Measurements from ENCODE around the gene ZC3H14. TPM values are rescaled to one million over a fixed set of nuclear protein-coding genes. Genes with fewer than 3 reads are reported as not detected.

The ZC3H14 gene
- polyA plus RNA-seq, 1 of the 3 experiments (the other 2 are of a cell fraction) = 61.5 TPM

DNA sequence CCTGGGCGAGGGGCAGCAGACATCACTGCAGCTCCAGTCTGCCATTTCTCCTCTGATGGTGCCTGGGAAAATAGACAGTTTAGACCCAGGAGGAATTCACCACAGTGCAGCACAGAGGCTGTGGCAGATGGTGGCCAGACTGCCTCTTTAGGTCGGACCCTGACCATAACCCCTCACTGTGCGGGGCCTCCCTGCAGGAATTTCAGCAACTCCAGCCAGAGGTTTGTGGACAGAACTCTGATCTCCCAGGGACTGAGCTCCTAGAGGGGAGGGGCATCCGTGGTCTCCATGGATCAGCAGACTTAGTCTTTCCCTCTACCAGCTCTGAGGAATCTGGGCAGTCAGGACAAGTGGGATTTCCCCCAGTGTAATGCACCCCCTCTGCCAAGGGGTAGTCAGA is 106.5 kb downstream of the ZC3H14 start:
- POLR2A ChIA-PET = interaction anchor here (0.6 to 2.7 kb wide), 4 partner anchors 12 to 119 kb away, joined by 3 to 14 read pairs (median 3); no protein-coding TSS in a partner anchor
- CTCF ChIA-PET = interaction anchor here (0.9 to 4.3 kb wide), 5 partner anchors 8 to 184 kb away, joined by 3 to 45 read pairs (median 4); no protein-coding TSS in a partner anchor
- 29% methylated on average over 1 of the region's 4 CpGs for WGBS (ENCODE audit: low lambda C conversion rate)
- H3K36me3 ChIP-seq (replicated peaks in 1 of 2; ENCODE audit: control insufficient read depth in 1 of 2, insufficient read depth in 2 of 2, low read length in 1 of 2) = peaks cover 0 to 8% of the 10 kb centered on the region in 2 experiments
- no peak overlapping the region for H2AFZ ChIP-seq (ENCODE audit: low read depth)
- peak overlapping the region in 1 of 2 experiments; percentile 85; a peak in 2 of 4 replicates for H3K27ac ChIP-seq (ENCODE audit: low read depth in 2 of 2, low read length in 1 of 2)
- no peaks in the 10 kb centered on the region for H3K9me2 ChIP-seq
- peaks cover 0 to 24% of the 10 kb centered on the region in 2 experiments; a peak in 2 of 4 replicates for H3K4me1 ChIP-seq (ENCODE audit: control insufficient read depth in 1 of 2, insufficient read depth in 2 of 2, low read depth in 1 of 2, low read length in 1 of 2)
- no peak overlapping the region for H3K4me2 ChIP-seq
- TF ChIP-seq RFX5 (IDR thresholded peaks at IDR 0.05; ENCODE audit: low read length) (no peak), RXRA (IDR thresholded peaks at IDR 0.05; ENCODE audit: borderline replicate concordance, low read depth) (no peak), GABPA (IDR thresholded peaks at IDR 0.05; ENCODE audit: low read depth) (no peak), MEF2A (IDR thresholded peaks at IDR 0.05; ENCODE audit: borderline replicate concordance, low read depth) (no peak)
- TF ChIP-seq, protein P1, sequence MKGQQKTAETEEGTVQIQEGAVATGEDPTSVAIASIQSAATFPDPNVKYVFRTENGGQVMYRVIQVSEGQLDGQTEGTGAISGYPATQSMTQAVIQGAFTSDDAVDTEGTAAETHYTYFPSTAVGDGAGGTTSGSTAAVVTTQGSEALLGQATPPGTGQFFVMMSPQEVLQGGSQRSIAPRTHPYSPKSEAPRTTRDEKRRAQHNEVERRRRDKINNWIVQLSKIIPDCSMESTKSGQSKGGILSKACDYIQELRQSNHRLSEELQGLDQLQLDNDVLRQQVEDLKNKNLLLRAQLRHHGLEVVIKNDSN (IDR thresholded peaks at IDR 0.05; ENCODE audit: borderline replicate concordance, low read depth) = no peak
- no peaks in the 10 kb centered on the region for H4K20me1 ChIP-seq (ENCODE audit: insufficient read depth)
- H3K27me3 ChIP-seq (ENCODE audit: insufficient read depth) = no peaks in the 10 kb centered on the region
- H3K79me2 ChIP-seq (ENCODE audit: insufficient read depth) = no peaks in the 10 kb centered on the region
- H3K9ac ChIP-seq = no peak overlapping the region
- no peak overlapping the region for H3K4me3 ChIP-seq (ENCODE audit: low read depth in 2 of 2, low read length in 1 of 2)
- no peak for DNase-seq
- no peaks in the 10 kb centered on the region for H3F3A ChIP-seq (replicated peaks; ENCODE audit: insufficient read depth)
- no peaks in the 10 kb centered on the region for H3K9me3 ChIP-seq

Small RNA genes lying within 50 kb of the gene (small RNA-seq; reads per million reads assigned to genes)
- gene RNU4-22P = 0 reads per million in 7 experiments

Other genes starting within 250 kb of the ZC3H14 start
- not detected in 2 replicates for gene KCNK10, start 239.8 kb upstream of the ZC3H14 start, polyA plus RNA-seq (2012; rRNA removed)
- 3.5 and 4.5 TPM in 2 replicates for gene SPATA7, start 177.4 kb upstream of the ZC3H14 start, polyA plus RNA-seq (2012; rRNA removed)
- gene PTPN21, start 8.0 kb upstream of the ZC3H14 start, polyA plus RNA-seq (2012; rRNA removed) = 5.6 and 6.5 TPM in 2 replicates
- 0.23 and 1.1 TPM in 2 replicates for gene EML5, start 229.9 kb downstream of the ZC3H14 start, polyA plus RNA-seq (2012; rRNA removed)

All from SK-N-SH (cell line).